C4-2B (cell line): ENCODE measurements around the gene SCMH1.
A peak's percentile ranks its signal among the peaks of the same experiment; 100 is the strongest.

Experiments used
- CTCF ChIP-seq: fragments of 450-650 bp; conservative IDR thresholded peaks from 2 replicates; pipeline ENCODE4 v1.5.1; 2017; ENCODE audit warnings: mild to moderate bottlenecking
- ZFX ChIP-seq: fragments of 450-650 bp; IDR thresholded peaks from 2 replicates; pipeline ENCODE4 v1.6.1; 2017

DNA sequence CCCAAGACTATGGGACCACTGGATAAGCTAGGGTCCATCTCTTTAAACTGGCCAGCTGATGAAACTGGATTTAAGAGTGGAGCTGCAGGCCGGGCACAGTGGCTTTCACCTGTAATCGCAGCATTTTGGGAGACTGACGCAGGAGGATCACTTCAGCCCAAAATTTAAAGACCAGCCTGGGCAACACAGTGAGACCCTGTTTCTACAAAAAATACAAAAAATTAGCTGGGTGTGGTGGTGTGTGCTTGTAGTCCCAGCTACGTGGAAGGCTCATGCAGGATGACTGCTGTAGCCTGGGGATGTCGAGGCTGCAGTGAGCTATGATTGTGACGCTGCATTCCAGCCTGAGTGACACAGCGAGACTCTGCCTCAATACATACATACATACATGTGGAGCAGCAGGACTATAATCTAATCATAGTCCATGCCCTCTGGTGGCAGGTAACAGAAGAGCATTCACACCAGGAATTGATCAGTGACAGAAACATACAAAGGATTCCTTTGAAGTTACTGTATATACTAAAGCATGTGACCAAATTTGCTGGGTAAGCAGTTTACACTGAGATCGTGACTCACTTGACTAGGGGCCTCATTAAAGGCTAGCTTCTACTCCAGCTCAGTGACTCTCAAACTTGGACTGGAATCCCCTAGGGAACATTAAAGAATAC lies 119.1 kb downstream of the SCMH1 start:
- peak; percentile 80 for TF ChIP-seq CTCF
- no peak for TF ChIP-seq ZFX
